Measurements from ENCODE around the gene MDP1. TPM values are rescaled to one million over a fixed set of nuclear protein-coding genes. Genes with fewer than 3 reads are reported as not detected.
"Not testable (repeated sequence)": the region's sequence is repeated elsewhere in the genome, so short reads cannot be mapped to it uniquely, and the experiment has no call there.

The MDP1 gene
- total and polyA plus RNA-seq, 7 donors: 6.2 to 19.7 (median 13.0) TPM

GRCh38 chr14:24207625-24208024 lies 8.2 kb downstream of the MDP1 start:
- 96 to 98% (median 97%) methylated on average over 2 of the region's 2 CpGs for WGBS, 3 donors
- no peak for DNase-seq
- intact Hi-C loops (cut with DNase I): no loop called here
- Histone ChIP-seq H3K27ac (no peak overlapping the region), H3K4me1 (peaks cover 5% of the 10 kb centered on the region), H3K27me3 (ENCODE audit: insufficient read depth in 3 of 3, low read length in 2 of 3) (no peaks in the 10 kb centered on the region), H3K36me3 (ENCODE audit: insufficient read depth in 1 of 2, low read depth in 1 of 2) (peaks cover 10 to 66% of the 10 kb centered on the region in 2 donors), H3K9me3 (no peaks in the 10 kb centered on the region), H3K4me3 (no peak overlapping the region)
- TF ChIP-seq, protein P1, sequence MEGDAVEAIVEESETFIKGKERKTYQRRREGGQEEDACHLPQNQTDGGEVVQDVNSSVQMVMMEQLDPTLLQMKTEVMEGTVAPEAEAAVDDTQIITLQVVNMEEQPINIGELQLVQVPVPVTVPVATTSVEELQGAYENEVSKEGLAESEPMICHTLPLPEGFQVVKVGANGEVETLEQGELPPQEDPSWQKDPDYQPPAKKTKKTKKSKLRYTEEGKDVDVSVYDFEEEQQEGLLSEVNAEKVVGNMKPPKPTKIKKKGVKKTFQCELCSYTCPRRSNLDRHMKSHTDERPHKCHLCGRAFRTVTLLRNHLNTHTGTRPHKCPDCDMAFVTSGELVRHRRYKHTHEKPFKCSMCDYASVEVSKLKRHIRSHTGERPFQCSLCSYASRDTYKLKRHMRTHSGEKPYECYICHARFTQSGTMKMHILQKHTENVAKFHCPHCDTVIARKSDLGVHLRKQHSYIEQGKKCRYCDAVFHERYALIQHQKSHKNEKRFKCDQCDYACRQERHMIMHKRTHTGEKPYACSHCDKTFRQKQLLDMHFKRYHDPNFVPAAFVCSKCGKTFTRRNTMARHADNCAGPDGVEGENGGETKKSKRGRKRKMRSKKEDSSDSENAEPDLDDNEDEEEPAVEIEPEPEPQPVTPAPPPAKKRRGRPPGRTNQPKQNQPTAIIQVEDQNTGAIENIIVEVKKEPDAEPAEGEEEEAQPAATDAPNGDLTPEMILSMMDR (IDR thresholded peaks at IDR 0.05): no peak
- ATAC-seq: no peak

- H3K9me3 ChIP-seq: no peaks in the 10 kb centered on the region
- no peak overlapping the region for H3K4me3 ChIP-seq
- ATAC-seq (no peak), DNase-seq (no peak)
- H3K36me3 ChIP-seq (ENCODE audit: insufficient read depth in 1 of 2, low read depth in 1 of 2): peaks cover 10 to 66% of the 10 kb centered on the region in 2 donors
- H3K27me3 ChIP-seq (ENCODE audit: insufficient read depth in 3 of 3, low read length in 2 of 3): no peaks in the 10 kb centered on the region
- TF ChIP-seq, protein P1 (IDR thresholded peaks at IDR 0.05): no peak
- intact Hi-C loops (cut with DNase I): no loop called here
- 92 to 96% (median 95%) methylated on average over 5 of the region's 5 CpGs for WGBS, 3 donors
- H3K4me1 ChIP-seq: peaks cover 3% of the 10 kb centered on the region
- no peak overlapping the region for H3K27ac ChIP-seq
Observed at GRCh38 chr14:24207104-24207551, 8.7 kb downstream of the MDP1 start.

- no peaks in the 10 kb centered on the region for H3K4me1 ChIP-seq
- H3K27me3 ChIP-seq (ENCODE audit: insufficient read depth in 3 of 3, low read length in 2 of 3): no peaks in the 10 kb centered on the region
- H3K36me3 ChIP-seq (ENCODE audit: insufficient read depth in 1 of 2, low read depth in 1 of 2): peaks cover 10 to 67% of the 10 kb centered on the region in 2 donors
- TF ChIP-seq, protein P1 (IDR thresholded peaks at IDR 0.05): no peak
- H3K9me3 ChIP-seq: no peaks in the 10 kb centered on the region
- no peak overlapping the region for H3K27ac ChIP-seq
- 92 to 98% (median 95%) methylated on average over 11 of the region's 11 CpGs for WGBS, 3 donors
- no peak for ATAC-seq
- intact Hi-C loops (cut with DNase I): no loop called here
- H3K4me3 ChIP-seq: no peak overlapping the region
- no peak for DNase-seq
Observed at GRCh38 chr14:24206260-24207103, 9.4 kb downstream of the MDP1 start.

- 86 to 91% (median 91%) methylated on average over 7 of the region's 7 CpGs for WGBS, 3 donors
- Histone ChIP-seq H3K27ac (no peak overlapping the region), H3K9me3 (no peaks in the 10 kb centered on the region), H3K36me3 (ENCODE audit: insufficient read depth in 1 of 2, low read depth in 1 of 2) (peaks cover 5 to 50% of the 10 kb centered on the region in 2 donors), H3K4me1 (no peaks in the 10 kb centered on the region), H3K4me3 (no peak overlapping the region), H3K27me3 (ENCODE audit: insufficient read depth in 3 of 3, low read length in 2 of 3) (no peaks in the 10 kb centered on the region)
- intact Hi-C loops (cut with DNase I): no loop called here
- ATAC-seq (no peak), DNase-seq (no peak)
- TF ChIP-seq, protein P1 (IDR thresholded peaks at IDR 0.05): no peak
Observed at GRCh38 chr14:24204163-24205146, 11.4 kb downstream of the MDP1 start.

DNA sequence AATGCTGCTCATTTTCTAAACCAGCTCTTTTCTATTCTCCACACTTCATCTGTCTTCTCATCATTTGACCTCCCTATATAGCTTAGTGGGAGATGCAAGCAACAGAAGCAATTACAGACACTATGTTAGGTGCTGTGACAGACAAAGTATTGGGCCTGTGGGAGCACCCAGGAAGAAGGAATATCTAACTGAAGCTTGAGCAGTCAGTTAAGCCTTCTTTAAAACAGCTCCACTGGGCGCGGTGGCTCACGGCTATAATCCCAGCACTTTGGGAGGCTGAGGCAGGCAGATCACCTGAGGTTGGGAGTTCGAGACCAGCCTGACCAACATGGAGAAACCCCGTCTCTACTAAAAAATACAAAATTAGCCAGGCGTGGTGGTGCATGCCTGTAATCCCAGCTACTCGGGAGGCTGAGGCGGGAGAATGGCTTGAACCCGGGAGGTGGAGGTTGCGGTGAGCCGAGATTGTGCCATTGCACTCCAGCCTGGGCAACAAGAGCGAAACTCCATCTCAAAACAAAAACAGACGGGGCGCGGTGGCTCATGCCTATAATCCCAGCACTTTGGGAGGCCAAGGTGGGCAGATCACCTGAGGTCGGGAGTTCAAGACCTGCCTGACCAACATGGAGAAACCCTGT lies 12.5 kb downstream of the MDP1 start:
- ATAC-seq; intact Hi-C loops (cut with DNase I); H3K4me3 ChIP-seq; H3K4me1 ChIP-seq; H3K27me3 ChIP-seq (ENCODE audit: insufficient read depth in 3 of 3, low read length in 2 of 3); DNase-seq; H3K27ac ChIP-seq; H3K9me3 ChIP-seq: not testable (repeated sequence)
- peaks cover 5 to 48% of the 10 kb centered on the region in 2 donors for H3K36me3 ChIP-seq (ENCODE audit: insufficient read depth in 1 of 2, low read depth in 1 of 2)
- 96 to 97% (median 97%) methylated on average over 13 to 16 of the region's 16 CpGs for WGBS, 3 donors

DNA sequence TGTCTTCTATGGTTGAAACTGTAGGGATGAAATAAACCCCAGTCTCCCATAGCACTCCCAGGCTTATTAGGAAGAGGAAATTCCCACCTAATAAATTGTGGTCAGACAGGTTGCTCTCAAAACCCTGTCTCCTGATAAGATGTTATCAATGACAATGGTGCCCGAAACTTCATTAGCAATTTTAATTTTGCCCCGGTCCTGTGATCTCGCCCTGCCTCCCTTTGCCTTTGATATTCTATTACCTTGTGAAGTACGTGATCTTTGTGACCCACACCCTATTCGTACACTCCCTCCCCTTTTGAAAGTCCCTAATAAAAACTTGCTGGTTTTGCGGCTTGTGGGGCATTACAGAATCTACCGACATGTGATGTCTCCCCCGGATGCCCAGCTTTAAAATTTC lies 13.3 kb downstream of the MDP1 start:
- H3K27me3 ChIP-seq (ENCODE audit: insufficient read depth in 3 of 3, low read length in 2 of 3); H3K4me1 ChIP-seq; DNase-seq; H3K9me3 ChIP-seq; H3K27ac ChIP-seq; H3K4me3 ChIP-seq; ATAC-seq; intact Hi-C loops (cut with DNase I): not testable (repeated sequence)
- peaks cover 5 to 39% of the 10 kb centered on the region in 2 donors for H3K36me3 ChIP-seq (ENCODE audit: insufficient read depth in 1 of 2, low read depth in 1 of 2)
- 83 to 90% (median 86%) methylated on average over 8 of the region's 8 CpGs for WGBS, 3 donors
